H1 (cell line): ENCODE measurements around the gene NELFCD. TPM values are rescaled to one million over a fixed set of nuclear protein-coding genes. Genes with fewer than 3 reads are reported as not detected.
A peak's percentile ranks its signal among the peaks of the same experiment; 100 is the strongest.

Source experiments
- CTCF ChIA-PET: fragments of 300-600 bp; sonication (Branson Sonifier 250); formaldehyde crosslinking; loops from one replicate; lab custom pipeline; 2021; ENCODE audit not compliant: partially characterized antibody; lab: Charles Lee
- POLR2A ChIA-PET: fragments of 300-600 bp; sonication (Branson Sonifier 250); formaldehyde crosslinking; loops from one replicate; lab custom pipeline; 2021; ENCODE audit warnings: inconsistent platforms; ENCODE audit not compliant: partially characterized antibody; lab: Charles Lee
- DNase-seq, 2 experiments: peaks; one replicate each; pipeline versions ENCODE4 v3.0.0 to v3.0.0-alpha.2; 2010 to 2022; ENCODE audit warnings: low spot score in 2 of 2, low read depth in 1 of 2, mixed read lengths in 1 of 2
- FAIRE-seq: peaks from 2 replicates; lab custom pipeline; 2011; peaks lifted over from hg19 to GRCh38; lab: Jason Lieb, UNC
- H2AFZ ChIP-seq: 2 replicates; pipeline ENCODE4 v1.8.1; 2012; ENCODE audit warnings: low read length, inconsistent platforms
- H2AK5ac ChIP-seq: 2 replicates; pipeline ENCODE4 v1.6.1; 2013; ENCODE audit warnings: low read depth, low read length
- H2BK120ac ChIP-seq: replicated peaks from 2 replicates; pipeline ENCODE3; 2013; ENCODE audit warnings: low read depth, low read length, inconsistent platforms
- H2BK12ac ChIP-seq: 2 replicates; pipeline ENCODE4 v1.6.1; 2013; ENCODE audit warnings: low read depth, low read length
- H2BK15ac ChIP-seq: 2 replicates; pipeline ENCODE4 v1.6.1; 2013; ENCODE audit warnings: low read length
- H2BK20ac ChIP-seq: 2 replicates; pipeline ENCODE4 v1.6.1; 2013; ENCODE audit warnings: low read length
- H2BK5ac ChIP-seq: 2 replicates; pipeline ENCODE4 v1.6.1; 2013; ENCODE audit warnings: low read depth, low read length
- H3K14ac ChIP-seq: 2 replicates; pipeline ENCODE4 v1.6.1; 2013; ENCODE audit warnings: inconsistent platforms; ENCODE audit not compliant: insufficient read length
- H3K18ac ChIP-seq: 2 replicates; pipeline ENCODE4 v1.6.1; 2013; ENCODE audit warnings: low read length; ENCODE audit errors: extremely low read depth
- H3K23ac ChIP-seq: 2 replicates; pipeline ENCODE4 v1.6.1; 2013; ENCODE audit warnings: inconsistent platforms; ENCODE audit not compliant: insufficient read length
- H3K23me2 ChIP-seq: 2 replicates; pipeline ENCODE4 v1.6.1; 2013; ENCODE audit warnings: low read depth, low read length
- H3K27ac ChIP-seq: 2 replicates; pipeline ENCODE4 v1.6.1; 2011; ENCODE audit warnings: low read depth, low read length, inconsistent platforms
- H3K27me3 ChIP-seq, 4 experiments: replicated peaks in 1 of 4; 1 replicate in 1 of 4; 2 replicates in 3 of 4; pipeline versions ENCODE4 v1.6.1 to v1.8.1; 2011 to 2013; ENCODE audit warnings: low read length in 3 of 4, mild to moderate bottlenecking in 3 of 4, inconsistent platforms in 2 of 4, mixed read lengths in 2 of 4, moderate library complexity in 1 of 4; ENCODE audit not compliant: control insufficient read depth in 3 of 4, insufficient read depth in 3 of 4; ENCODE audit errors: extremely low read depth in 1 of 4
- H3K36me3 ChIP-seq, 4 experiments: 2 replicates each; pipeline versions ENCODE4 v1.6.1 to v1.8.1; 2011 to 2013; ENCODE audit warnings: mild to moderate bottlenecking in 4 of 4, low read length in 3 of 4, moderate library complexity in 2 of 4, control low read depth in 1 of 4, inconsistent platforms in 1 of 4; ENCODE audit not compliant: insufficient read depth in 4 of 4, control insufficient read depth in 2 of 4
- H3K4ac ChIP-seq: replicated peaks from 2 replicates; pipeline ENCODE3; 2013; ENCODE audit warnings: low read length, low read depth, mixed read lengths, inconsistent platforms; ENCODE audit not compliant: insufficient read length
- H3K4me1 ChIP-seq, 4 experiments: replicated peaks in 1 of 4; 1 replicate in 1 of 4; 2 replicates in 3 of 4; pipeline versions ENCODE4 v1.6.1 to v1.8.1; 2011 to 2013; ENCODE audit warnings: low read length in 3 of 4, inconsistent platforms in 2 of 4, mixed read lengths in 1 of 4; ENCODE audit not compliant: insufficient read depth in 4 of 4, control insufficient read depth in 3 of 4
- H3K4me2 ChIP-seq, 2 experiments: 2 replicates each; pipeline versions ENCODE4 v1.6.1 to v1.8.1; 2011 to 2013; ENCODE audit warnings: low read depth in 2 of 2, low read length in 2 of 2, control low read depth in 1 of 2, inconsistent platforms in 1 of 2, mild to moderate bottlenecking in 1 of 2; ENCODE audit not compliant: insufficient read depth in 1 of 2
- H3K4me3 ChIP-seq, 4 experiments: fragments of 200-600, 300-600 bp in 1 of 4; sonication (generic), shearing (Covaris generic), sonication (Bioruptor Twin) in 1 of 4; 2 replicates each; pipeline versions ENCODE4 v1.5.1 to v1.8.1; 2011 to 2016; ENCODE audit warnings: low read length in 4 of 4, low read depth in 3 of 4, control low read depth in 2 of 4, inconsistent platforms in 2 of 4, mild to moderate bottlenecking in 2 of 4, mixed read lengths in 1 of 4, moderate library complexity in 1 of 4; ENCODE audit not compliant: insufficient read depth in 2 of 4; ENCODE audit errors: extremely low read depth in 1 of 4
- H3K56ac ChIP-seq: replicated peaks from 2 replicates; pipeline ENCODE3; 2013; ENCODE audit warnings: low read depth, mild to moderate bottlenecking, mixed read lengths, low read length, inconsistent platforms; ENCODE audit not compliant: insufficient read length
- H3K79me1 ChIP-seq: 2 replicates; pipeline ENCODE4 v1.6.1; 2013; ENCODE audit warnings: low read depth, low read length, control low read depth
- H3K79me2 ChIP-seq, 2 experiments: 2 replicates each; pipeline versions ENCODE4 v1.6.1 to v1.8.1; 2012 to 2013; ENCODE audit warnings: low read length in 2 of 2, mild to moderate bottlenecking in 2 of 2, inconsistent platforms in 1 of 2; ENCODE audit not compliant: insufficient read depth in 2 of 2, control insufficient read depth in 1 of 2
- H3K9ac ChIP-seq, 4 experiments: replicated peaks in 1 of 4; 1 replicate in 1 of 4; 2 replicates in 3 of 4; pipeline versions ENCODE4 v1.6.1 to v1.8.1; 2011 to 2013; ENCODE audit warnings: low read depth in 3 of 4, low read length in 3 of 4, control low read depth in 2 of 4, mild to moderate bottlenecking in 2 of 4, moderate library complexity in 2 of 4, inconsistent platforms in 1 of 4; ENCODE audit errors: extremely low read depth in 1 of 4
- H3K9me3 ChIP-seq, 2 experiments: 2 replicates each; pipeline versions ENCODE4 v1.6.1 to v1.8.1; 2012 to 2013; ENCODE audit warnings: mild to moderate bottlenecking in 2 of 2, moderate library complexity in 2 of 2, control low read depth in 1 of 2, inconsistent platforms in 1 of 2, low read depth in 1 of 2, low read length in 1 of 2, mixed read lengths in 1 of 2; ENCODE audit not compliant: insufficient read depth in 2 of 2
- H4K20me1 ChIP-seq, 2 experiments: replicated peaks in 1 of 2; 2 replicates each; pipeline versions ENCODE3 to v1.8.1; 2011 to 2013; ENCODE audit warnings: inconsistent platforms in 2 of 2, low read length in 2 of 2, mild to moderate bottlenecking in 1 of 2; ENCODE audit not compliant: insufficient read depth in 2 of 2, control insufficient read depth in 1 of 2
- H4K5ac ChIP-seq: 2 replicates; pipeline ENCODE4 v1.6.1; 2013; ENCODE audit warnings: low read length, low read depth, mixed read lengths, inconsistent platforms; ENCODE audit not compliant: insufficient read length
- H4K8ac ChIP-seq: 2 replicates; pipeline ENCODE4 v1.8.0; 2013; ENCODE audit warnings: mild to moderate bottlenecking, moderate library complexity, low read length, inconsistent platforms; ENCODE audit not compliant: insufficient read depth; ENCODE audit errors: extremely low read depth
- H4K91ac ChIP-seq: replicated peaks from 2 replicates; pipeline ENCODE3; 2013; ENCODE audit warnings: low read length, mixed read lengths, inconsistent platforms; ENCODE audit not compliant: insufficient read length
- CEBPB ChIP-seq: IDR thresholded peaks from 2 replicates; pipeline ENCODE4 v1.6.1; 2012; ENCODE audit warnings: low read depth, low read length
- HDAC2 ChIP-seq, 2 experiments: fragments of 300-600 bp in 1 of 2; sonication (generic) in 1 of 2; IDR thresholded peaks; 2 replicates each; pipeline ENCODE4 v1.6.1; 2011 to 2012; ENCODE audit warnings: low read depth in 2 of 2, low read length in 2 of 2, mild to moderate bottlenecking in 2 of 2, moderate library complexity in 2 of 2, borderline replicate concordance in 1 of 2, inconsistent platforms in 1 of 2
- JUN ChIP-seq: IDR thresholded peaks from 2 replicates; pipeline ENCODE4 v1.6.1; 2011; ENCODE audit warnings: low read depth, mild to moderate bottlenecking, improper control_type of control experiment, low read length
- SP2 ChIP-seq: IDR thresholded peaks from 2 replicates; pipeline ENCODE4 v1.6.1; 2012; ENCODE audit warnings: mild to moderate bottlenecking, low read length, inconsistent platforms
- WGBS, 2 experiments: shearing (Covaris generic) in 1 of 2; methylation state at CpG; one replicate each; pipeline versions ENCODE4 v1.1.6 to v1.1.7; 2013 to 2015; ENCODE audit warnings: low lambda C conversion rate in 2 of 2, mixed read lengths in 2 of 2, inconsistent platforms in 1 of 2, low coverage in 1 of 2, missing lambda C conversion rate in 1 of 2; ENCODE audit not compliant: insufficient replicate concordance in 2 of 2, insufficient coverage in 1 of 2, insufficient read length in 1 of 2; ENCODE audit errors: extremely low coverage in 1 of 2, missing lambda C conversion rate in 1 of 2; 5-methylcytosine and 5-hydroxymethylcytosine counted together
- polyA plus RNA-seq, 7 experiments: library from polyadenylated mRNA; depleted of rRNA in 3 of 7; stranded (reverse) in 5 of 7; unstranded in 2 of 7; fragments of >200 nt in 5 of 7; fragments of 200-250 nt in 2 of 7; gene quantifications; 1 replicate in 5 of 7; 2 replicates in 1 of 7; 4 replicates in 1 of 7; pipeline versions ENCODE4 v1.2.1 to v1.2.3, GENCODE V29; 2011 to 2013; ENCODE audit warnings: missing spikeins in 2 of 7, mixed read lengths in 2 of 7
- total RNA-seq: library from RNA; stranded (reverse); fragmentation: NEBNext Ultra II Directional; extraction: Animal tissue kit (Norgen Biotek cat#: 25700); gene quantifications from 2 replicates; pipeline ENCODE4 v1.2.1, GENCODE V29; 2021

NELFCD gene
- total and polyA plus RNA-seq, 2 of the 8 experiments (the other 6 are each of a cell fraction or from before 2014, with no cell fraction given) = 35.5 to 59.6 TPM

DNA sequence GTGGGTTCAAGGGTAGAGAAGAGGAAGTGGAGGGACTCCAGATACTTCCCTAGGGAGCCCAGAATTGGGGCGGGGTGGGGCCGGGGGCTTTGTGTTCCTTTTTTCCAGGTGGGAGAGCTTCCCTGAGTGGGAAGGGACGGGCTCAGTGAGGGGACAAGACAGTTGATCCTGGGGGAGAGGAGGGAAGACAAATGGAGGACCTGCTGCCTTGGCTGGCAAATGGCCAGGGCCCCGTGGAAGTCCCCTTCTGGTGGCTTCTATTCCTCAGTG, 23.4 kb downstream of the NELFCD start:
- FAIRE-seq (no peak), DNase-seq (no peak)
- Histone ChIP-seq H4K20me1 (peaks cover 0 to 6% of the 10 kb centered on the region in 2 experiments), H3K27me3 (peaks cover 0 to 12% (median 5%) of the 10 kb centered on the region in 4 experiments; a peak in 3 of 7 replicates), H3K79me1 (no peaks in the 10 kb centered on the region), H3K4me3 (no peak overlapping the region), H3K4me1 (peaks cover 0 to 8% (median 5%) of the 10 kb centered on the region in 4 experiments; a peak in 3 of 7 replicates), H4K5ac (no peak overlapping the region), H4K91ac (no peak overlapping the region), H2BK5ac (no peak overlapping the region), H2BK120ac (no peak overlapping the region), H2BK12ac (no peak overlapping the region), H2AFZ (no peak overlapping the region), H3K27ac (no peak overlapping the region), H3K56ac (peak overlapping the region; percentile 26)
- TF ChIP-seq CEBPB (no peak), HDAC2 (IDR thresholded peaks at IDR 0.05; ENCODE audit: borderline replicate concordance in 1 of 2, low read depth in 2 of 2, low read length in 2 of 2) (no peak), SP2 (no peak), JUN (no peak)
- TF ChIP-seq, all 59 proteins: peak for 0
- no peak overlapping the region for H3K4ac ChIP-seq
- CTCF ChIA-PET = interaction anchor here (1.2 kb wide), 1 partner anchor 121 kb away, joined by 4 read pairs; no protein-coding TSS in a partner anchor
- H3K23ac ChIP-seq = no peak overlapping the region
- no peaks in the 10 kb centered on the region for H3K36me3 ChIP-seq
- H2AK5ac ChIP-seq = no peak overlapping the region
- H3K4me2 ChIP-seq = no peak overlapping the region
- no peak overlapping the region for H2BK20ac ChIP-seq
- peaks cover 2% of the 10 kb centered on the region; the same call in 1 of the 2 replicates for H3K23me2 ChIP-seq
- H3K79me2 ChIP-seq = no peaks in the 10 kb centered on the region
- H3K9me3 ChIP-seq = no peaks in the 10 kb centered on the region
- 83% methylated on average over 4 of the region's 4 CpGs; no CpG with 5 or more reads in 1 of the 2 experiments for WGBS, 2 experiments
- no peak overlapping the region for H3K18ac ChIP-seq
- H4K8ac ChIP-seq = no peak overlapping the region
- POLR2A ChIA-PET = no interaction called here
- H3K14ac ChIP-seq = no peak overlapping the region
- H3K9ac ChIP-seq = no peak overlapping the region
- H2BK15ac ChIP-seq = no peak overlapping the region
